ENCODE data around the gene TEAD4. TPM values are rescaled to one million over a fixed set of nuclear protein-coding genes. Genes with fewer than 3 reads are reported as not detected.

The TEAD4 gene
- total RNA-seq = 11.6 TPM
- long read RNA-seq, partial matches to known transcripts = 14 of 18 reads
- long read RNA-seq, other reads (novel, unspliced or antisense) = 1 of 18 reads

DNA sequence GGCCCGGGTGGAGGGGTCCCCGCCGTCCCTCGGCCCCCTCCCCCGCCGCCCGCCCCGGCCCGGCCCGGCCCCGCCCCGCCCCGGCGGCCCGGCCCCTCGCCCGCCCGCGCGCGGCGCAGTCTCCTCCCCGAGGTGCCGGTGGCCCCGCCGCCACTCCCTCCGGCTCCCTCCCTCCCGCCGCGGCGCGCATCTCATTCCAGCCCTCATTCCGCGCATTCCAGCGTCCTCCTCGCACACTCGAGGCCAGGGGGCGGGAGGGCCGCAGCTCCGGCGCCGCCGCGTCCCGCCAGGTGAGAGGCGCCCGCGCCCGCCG lies at the start of gene TEAD4:
TEAD4 (plus strand) TSS at position 206 of the 313 bp plus-strand sequence.
- DNase-seq (peak; percentile 79), ATAC-seq (peak; percentile 73)
- intact Hi-C loops (cut with micrococcal nuclease) = no loop called here

GRCh38 chr12:2912216-2912575 lies 47.0 kb upstream of the TEAD4 start:
- intact Hi-C loops (cut with micrococcal nuclease) = no loop called here
- ATAC-seq = no peak

GRCh38 chr12:2919249-2919648 lies 39.9 kb upstream of the TEAD4 start:
- ATAC-seq (no peak), DNase-seq (no peak)
- intact Hi-C loops (cut with micrococcal nuclease) = no loop called here

More at GRCh38 chr12:2912216-2912575, 47.0 kb upstream of the TEAD4 start:
- DNase-seq = no peak

- intact Hi-C loops (cut with micrococcal nuclease) = no loop called here
- ATAC-seq = no peak
- no peak for DNase-seq
Observed at GRCh38 chr12:2922329-2922728, 36.9 kb upstream of the TEAD4 start.

GRCh38 chr12:2923057-2923456 lies 36.1 kb upstream of the TEAD4 start:
- DNase-seq = no peak
- no peak for ATAC-seq
- intact Hi-C loops (cut with micrococcal nuclease) = no loop called here

GRCh38 chr12:2924019-2924418 lies 35.2 kb upstream of the TEAD4 start:
- intact Hi-C loops (cut with micrococcal nuclease) = no loop called here
- ATAC-seq = peak; percentile 74
- no peak for DNase-seq

DNA sequence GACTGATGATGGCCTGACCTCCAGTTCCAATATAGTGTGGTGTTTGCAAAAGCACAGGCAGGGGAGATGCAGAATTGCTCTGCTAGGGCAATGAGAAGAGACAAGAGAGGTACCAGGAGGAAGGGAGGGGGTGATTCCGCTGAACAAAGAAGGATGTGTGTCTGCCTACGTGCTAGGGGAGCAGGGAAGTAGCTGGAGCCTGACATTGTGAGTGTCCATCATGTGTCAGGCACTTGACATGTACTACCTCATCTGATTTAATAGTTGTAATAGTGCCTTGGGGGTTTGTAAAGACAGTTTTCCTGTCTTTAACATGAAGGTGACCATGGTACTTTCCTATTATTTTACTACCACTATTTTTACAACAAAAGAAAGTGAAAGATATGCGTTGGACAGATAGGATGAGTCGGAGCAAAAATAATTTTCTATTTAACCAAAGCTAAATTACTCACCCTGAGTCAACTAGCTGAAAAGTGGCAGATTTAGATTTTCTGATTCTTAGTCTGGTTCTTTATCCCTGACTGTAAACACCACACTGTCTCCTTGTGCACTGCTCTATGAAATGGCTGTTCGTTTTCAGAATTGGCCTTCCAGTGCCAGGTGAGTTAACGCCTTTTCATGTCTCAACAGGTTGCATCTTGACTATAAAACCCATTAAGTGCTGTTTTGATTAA lies 33.7 kb upstream of the TEAD4 start:
- ATAC-seq (no peak), DNase-seq (no peak)
- intact Hi-C loops (cut with micrococcal nuclease) = no loop called here

- no peak for ATAC-seq
- no peak for DNase-seq
Observed at GRCh38 chr12:2930865-2931264, 28.3 kb upstream of the TEAD4 start.

DNA sequence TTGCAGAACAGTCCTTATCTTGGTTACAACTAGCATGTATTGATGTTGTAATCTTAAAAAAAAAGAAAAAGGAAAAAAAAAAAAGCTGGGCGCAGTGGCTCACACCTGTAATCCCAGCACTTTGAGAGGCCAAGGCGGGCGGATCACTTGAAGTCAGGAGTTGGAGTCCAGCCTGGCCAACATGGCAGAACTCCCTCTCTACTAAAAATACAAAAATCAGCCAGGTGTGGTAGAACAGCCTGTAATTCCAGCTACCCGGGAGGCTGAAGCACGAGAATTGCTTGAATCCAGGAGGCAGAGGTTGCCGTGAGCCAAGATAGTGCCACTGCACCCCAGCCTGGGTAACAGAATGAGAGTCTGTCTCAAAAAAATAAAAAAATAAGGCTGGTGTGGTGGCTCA lies 25.6 kb upstream of the TEAD4 start:
- no peak for DNase-seq
- no peak for ATAC-seq
- intact Hi-C loops (cut with micrococcal nuclease) = no loop called here

More at GRCh38 chr12:2930865-2931264, 28.3 kb upstream of the TEAD4 start:
- intact Hi-C loops (cut with micrococcal nuclease) = no loop called here

- DNase-seq (no peak), ATAC-seq (no peak)
- intact Hi-C loops (cut with micrococcal nuclease) = no loop called here
Observed at GRCh38 chr12:2934371-2934770, 24.8 kb upstream of the TEAD4 start.

GRCh38 chr12:2936301-2936700 lies 22.9 kb upstream of the TEAD4 start:
- DNase-seq (no peak), ATAC-seq (no peak)

GRCh38 chr12:2937500-2937899 lies 21.7 kb upstream of the TEAD4 start:
- DNase-seq = no peak
- no peak for ATAC-seq
- intact Hi-C loops (cut with micrococcal nuclease) = no loop called here

More at GRCh38 chr12:2936301-2936700, 22.9 kb upstream of the TEAD4 start:
- intact Hi-C loops (cut with micrococcal nuclease) = no loop called here

GRCh38 chr12:2939191-2939590 lies 20.0 kb upstream of the TEAD4 start:
- DNase-seq (no peak), ATAC-seq (no peak)
- intact Hi-C loops (cut with micrococcal nuclease) = no loop called here

GRCh38 chr12:2940564-2940963 lies 18.6 kb upstream of the TEAD4 start:
- DNase-seq (no peak), ATAC-seq (peak; percentile 12)
- intact Hi-C loops (cut with micrococcal nuclease) = no loop called here

DNA sequence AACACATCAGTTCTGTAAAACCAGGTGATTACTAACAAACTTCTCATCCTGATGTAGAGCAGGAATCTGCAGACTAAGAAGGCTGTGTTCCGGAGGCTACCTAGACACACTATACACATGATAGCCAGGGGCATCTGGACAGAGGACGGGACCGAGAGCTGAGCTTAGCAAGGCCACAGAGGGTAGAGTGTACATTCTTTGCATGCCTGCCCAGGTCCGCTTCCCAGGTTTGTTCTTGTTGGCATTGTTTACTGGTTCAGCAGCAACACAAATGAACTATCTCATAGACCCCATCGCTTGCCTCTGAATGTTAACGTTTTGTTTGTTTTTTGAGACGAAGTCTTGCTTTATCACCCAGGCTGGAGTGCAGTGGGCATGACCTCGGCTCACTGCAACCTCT lies 17.7 kb upstream of the TEAD4 start:
- intact Hi-C loops (cut with micrococcal nuclease) = no loop called here
- DNase-seq (no peak), ATAC-seq (no peak)

DNA sequence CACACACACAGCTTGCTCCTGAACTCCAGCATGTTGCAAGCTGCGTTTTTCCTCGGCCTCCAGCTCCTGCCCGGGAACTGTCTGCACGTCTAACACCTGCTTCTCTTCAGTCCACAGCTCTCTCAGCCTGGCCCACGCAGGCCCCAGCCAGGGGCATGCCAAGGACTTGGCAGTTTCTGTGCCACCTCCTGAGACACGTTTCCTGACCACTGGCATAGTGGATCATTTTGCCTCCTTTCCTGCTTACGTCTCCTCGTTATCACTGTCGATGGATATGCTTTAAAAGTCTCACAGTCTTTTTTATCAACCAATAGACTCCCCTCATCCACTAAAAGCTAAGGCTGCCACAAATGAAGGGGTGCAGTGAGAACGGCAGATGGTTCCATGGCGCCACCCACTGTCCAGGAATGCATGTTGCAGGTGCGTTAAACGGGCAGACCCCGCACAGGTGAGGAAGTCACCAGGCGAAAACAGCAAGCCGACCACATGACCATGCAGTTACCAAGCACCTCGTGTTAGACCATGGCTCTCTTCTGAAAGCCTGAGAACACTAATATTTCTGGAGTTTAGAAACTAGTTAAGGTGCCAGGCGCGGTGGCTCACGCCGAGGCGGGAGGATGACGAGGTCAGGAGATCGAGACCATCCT lies 14.7 kb upstream of the TEAD4 start:
- peak; percentile 61 for DNase-seq
- intact Hi-C loops (cut with micrococcal nuclease) = no loop called here
- peak; percentile 80 for ATAC-seq

GRCh38 chr12:2949411-2949810 lies 9.8 kb upstream of the TEAD4 start:
- DNase-seq (no peak), ATAC-seq (no peak)
- intact Hi-C loops (cut with micrococcal nuclease) = no loop called here

DNA sequence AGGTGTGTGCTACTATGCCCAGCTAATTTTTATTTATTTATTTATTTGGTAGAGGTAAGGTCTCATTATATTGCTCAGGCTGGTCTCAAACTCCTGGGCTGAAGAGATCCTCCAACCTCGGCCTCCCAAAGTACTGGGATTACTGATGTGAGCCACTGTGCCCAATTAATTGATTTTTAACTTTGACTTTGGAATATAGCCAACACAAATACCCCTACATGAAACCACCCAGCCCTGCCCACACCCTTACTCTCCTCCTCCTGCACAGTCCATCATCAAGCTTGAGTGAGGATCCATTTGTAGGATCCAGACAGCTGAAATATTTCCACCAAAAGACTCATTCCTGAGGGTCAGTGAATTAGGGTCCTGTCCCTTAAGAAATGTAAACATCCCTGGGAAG lies 3.3 kb upstream of the TEAD4 start:
- DNase-seq (no peak), ATAC-seq (no peak)
- intact Hi-C loops (cut with micrococcal nuclease) = no loop called here

- ATAC-seq = no peak
- no peak for DNase-seq
- intact Hi-C loops (cut with micrococcal nuclease) = no loop called here
Observed at GRCh38 chr12:2957816-2958431, 1.3 kb upstream of the TEAD4 start.

GRCh38 chr12:2958432-2959191 lies 585 bp upstream of the TEAD4 start:
- ATAC-seq (peak; percentile 80), DNase-seq (peak; percentile 77)
- intact Hi-C loops (cut with micrococcal nuclease) = no loop called here
